SK-N-SH (cell line): ENCODE results near the gene CYP2C18. TPM values are rescaled to one million over a fixed set of nuclear protein-coding genes. Genes with fewer than 3 reads are reported as not detected.

Experiments
- CTCF ChIA-PET: fragments of 300-600, 350-600 bp; formaldehyde crosslinking; extraction: SDS; loops from one replicate; lab custom pipeline; 2021; lab: Yijun Ruan, JAX
- POLR2A ChIA-PET: fragments of 350-600 bp; sonication (Branson Sonifier 250); formaldehyde crosslinking; extraction: SDS; loops from one replicate; lab custom pipeline; 2020; ENCODE audit warnings: antibody characterized with exemption, inconsistent platforms; lab: Yijun Ruan, JAX
- DNase-seq: peaks from one replicate; pipeline ENCODE4 v3.0.0; 2012
- H2AFZ ChIP-seq: fragments of 200-600 bp; sonication (generic); 2 replicates; pipeline ENCODE4 v1.8.1; 2016; ENCODE audit warnings: antibody characterized with exemption, mild to moderate bottlenecking, low read depth
- H3F3A ChIP-seq: fragments of 200-600 bp; sonication (generic); replicated peaks from 2 replicates; pipeline ENCODE3; 2016; ENCODE audit warnings: antibody characterized with exemption, mild to moderate bottlenecking; ENCODE audit not compliant: insufficient read depth
- H3K27ac ChIP-seq, 2 experiments: fragments of 200-500 bp in 1 of 2; fragments of 200-600 bp in 1 of 2; sonication (Bioruptor generic) in 1 of 2; sonication (generic), shearing (Covaris generic) in 1 of 2; 2 replicates each; pipeline versions ENCODE4 v1.5.1 to v1.6.1; 2014 to 2016; ENCODE audit warnings: low read depth in 2 of 2, inconsistent platforms in 1 of 2, low read length in 1 of 2, mild to moderate bottlenecking in 1 of 2, mixed read lengths in 1 of 2
- H3K27me3 ChIP-seq: fragments of 200-600 bp; sonication (generic), shearing (Covaris generic); 2 replicates; pipeline ENCODE4 v1.6.1; 2016; ENCODE audit warnings: mixed run types; ENCODE audit not compliant: insufficient read depth
- H3K36me3 ChIP-seq, 2 experiments: fragments of 200-500 bp in 1 of 2; fragments of 200-600 bp in 1 of 2; sonication (Bioruptor generic) in 1 of 2; sonication (generic) in 1 of 2; replicated peaks in 1 of 2; 2 replicates each; pipeline versions ENCODE3 to v1.5.1; 2014 to 2016; ENCODE audit warnings: low read length in 1 of 2, mild to moderate bottlenecking in 1 of 2; ENCODE audit not compliant: insufficient read depth in 2 of 2, control insufficient read depth in 1 of 2
- H3K4me1 ChIP-seq, 2 experiments: fragments of 200-500 bp in 1 of 2; fragments of 200-600 bp in 1 of 2; sonication (Bioruptor generic) in 1 of 2; sonication (generic), shearing (Covaris generic) in 1 of 2; 2 replicates each; pipeline versions ENCODE4 v1.5.1 to v1.6.1; 2014 to 2016; ENCODE audit warnings: low read depth in 1 of 2, low read length in 1 of 2, mixed run types in 1 of 2; ENCODE audit not compliant: insufficient read depth in 2 of 2, control insufficient read depth in 1 of 2
- H3K4me2 ChIP-seq: fragments of 200-600 bp; sonication (generic), shearing (Covaris generic); 2 replicates; pipeline ENCODE4 v1.6.1; 2017; ENCODE audit warnings: mixed run types
- H3K4me3 ChIP-seq, 2 experiments: fragments of 200-500 bp in 1 of 2; fragments of 200-600 bp in 1 of 2; sonication (Bioruptor generic) in 1 of 2; sonication (generic), shearing (Covaris generic) in 1 of 2; 2 replicates each; pipeline versions ENCODE4 v1.5.1 to v1.8.1; 2014 to 2016; ENCODE audit warnings: low read depth in 2 of 2, inconsistent platforms in 1 of 2, low read length in 1 of 2, mild to moderate bottlenecking in 1 of 2, mixed read lengths in 1 of 2, moderate library complexity in 1 of 2
- H3K79me2 ChIP-seq: fragments of 200-600 bp; sonication (generic); 2 replicates; pipeline ENCODE4 v1.8.1; 2017; ENCODE audit warnings: mild to moderate bottlenecking; ENCODE audit not compliant: insufficient read depth
- H3K9ac ChIP-seq: fragments of 200-600 bp; sonication (generic); 2 replicates; pipeline ENCODE4 v1.6.1; 2017; ENCODE audit warnings: mixed run types
- H3K9me2 ChIP-seq: fragments of 200-600 bp; sonication (generic); 2 replicates; pipeline ENCODE4 v1.6.1; 2017; ENCODE audit warnings: mixed run types
- H3K9me3 ChIP-seq: fragments of 200-600 bp; sonication (generic); 2 replicates; pipeline ENCODE4 v1.6.1; 2017; ENCODE audit warnings: mixed run types, mild to moderate bottlenecking, moderate library complexity
- H4K20me1 ChIP-seq: fragments of 200-600 bp; sonication (generic); 2 replicates; pipeline ENCODE4 v1.6.1; 2017; ENCODE audit warnings: mild to moderate bottlenecking, mixed run types; ENCODE audit not compliant: insufficient read depth
- EP300 ChIP-seq, 2 experiments: IDR thresholded peaks; 2 replicates each; pipeline versions ENCODE4 v1.4.0 to v1.6.1; 2012; ENCODE audit warnings: borderline replicate concordance in 1 of 2, low read depth in 1 of 2, low read length in 1 of 2
- FOSL2 ChIP-seq: IDR thresholded peaks from 2 replicates; pipeline ENCODE4 v1.4.0; 2012; ENCODE audit warnings: low read depth, mild to moderate bottlenecking, moderate library complexity, borderline replicate concordance
- FOXM1 ChIP-seq: IDR thresholded peaks from 2 replicates; pipeline ENCODE4 v1.4.0; 2012; ENCODE audit warnings: low read depth, mild to moderate bottlenecking
- GATA2 ChIP-seq: sonication (generic); formaldehyde crosslinking; IDR thresholded peaks from 2 replicates; pipeline ENCODE4 v1.5.0; 2020; ENCODE audit warnings: mild to moderate bottlenecking, missing genetic modification reagents
- RXRA ChIP-seq: IDR thresholded peaks from 2 replicates; pipeline ENCODE4 v1.4.0; 2012; ENCODE audit warnings: low read depth, mild to moderate bottlenecking, borderline replicate concordance
- SIN3A ChIP-seq: IDR thresholded peaks from 2 replicates; pipeline ENCODE4 v1.6.1; 2012; ENCODE audit warnings: low read depth, mild to moderate bottlenecking, low read length, moderate library complexity, borderline replicate concordance
- SMC3 ChIP-seq: IDR thresholded peaks from 2 replicates; pipeline ENCODE4 v1.6.1; 2012; ENCODE audit warnings: low read depth, low read length, improper control_type of control experiment
- TAF1 ChIP-seq: IDR thresholded peaks from 2 replicates; pipeline ENCODE4 v1.6.1; 2012; ENCODE audit warnings: low read depth, mild to moderate bottlenecking, low read length, moderate library complexity, borderline replicate concordance
- WGBS: methylation state at CpG from one replicate; pipeline ENCODE4 v1.1.6; 2017; ENCODE audit warnings: low lambda C conversion rate; 5-methylcytosine and 5-hydroxymethylcytosine counted together
- polyA plus RNA-seq, 3 experiments: library from polyadenylated mRNA; depleted of rRNA; stranded (reverse); fragments of >200 nt; gene quantifications; 2 replicates each; pipeline ENCODE4 v1.2.3, GENCODE V29; 2012
- TF ChIP-seq, protein P1 (sequence below): IDR thresholded peaks from 2 replicates; pipeline ENCODE4 v1.4.0; 2012; ENCODE audit warnings: low read depth, borderline replicate concordance
- TF ChIP-seq, protein P2 (sequence below): fragments of 200-600 bp; sonication (generic); IDR thresholded peaks from 2 replicates; pipeline ENCODE4 v1.6.1; 2017; ENCODE audit warnings: antibody characterized with exemption, mild to moderate bottlenecking, moderate library complexity
- TF ChIP-seq, protein P3 (sequence below): IDR thresholded peaks from 2 replicates; pipeline ENCODE4 v1.6.1; 2012; ENCODE audit warnings: mild to moderate bottlenecking, low read depth, low read length, moderate library complexity

Gene CYP2C18
- polyA plus RNA-seq, 1 of the 3 experiments (the other 2 are of a cell fraction), result not detected

DNA sequence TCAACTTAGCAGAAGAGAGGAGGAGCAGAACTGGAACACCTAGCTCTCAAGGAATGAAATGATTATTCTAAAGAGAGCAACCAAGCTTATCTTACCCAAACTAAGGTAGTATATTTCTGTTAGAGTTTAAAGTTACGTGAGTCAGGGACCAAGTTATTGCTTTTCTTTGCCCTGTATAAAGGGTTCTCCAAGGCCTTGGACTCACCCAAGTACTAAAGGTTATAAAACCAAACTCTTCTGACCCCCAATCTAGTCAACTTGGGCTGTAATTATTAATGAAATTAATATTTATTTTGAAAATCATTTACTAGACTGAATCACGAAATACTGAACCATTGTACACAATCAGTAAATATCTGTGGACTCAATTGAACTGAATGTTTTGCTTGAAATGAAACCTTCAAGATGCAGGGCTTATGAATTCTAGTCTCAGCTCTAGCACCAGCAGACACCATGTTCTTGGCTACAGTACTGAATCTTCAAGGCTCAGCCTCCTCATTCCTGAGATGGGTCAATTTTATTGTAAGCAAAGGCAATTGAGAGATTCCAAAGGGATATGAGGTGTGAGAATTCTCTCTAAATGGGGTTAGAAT lies 77.2 kb downstream of the CYP2C18 start:
- no peak for DNase-seq
- H2AFZ ChIP-seq, result no peak overlapping the region
- TF ChIP-seq TAF1, result no peak
- no peak for TF ChIP-seq RXRA
- TF ChIP-seq, protein P1, sequence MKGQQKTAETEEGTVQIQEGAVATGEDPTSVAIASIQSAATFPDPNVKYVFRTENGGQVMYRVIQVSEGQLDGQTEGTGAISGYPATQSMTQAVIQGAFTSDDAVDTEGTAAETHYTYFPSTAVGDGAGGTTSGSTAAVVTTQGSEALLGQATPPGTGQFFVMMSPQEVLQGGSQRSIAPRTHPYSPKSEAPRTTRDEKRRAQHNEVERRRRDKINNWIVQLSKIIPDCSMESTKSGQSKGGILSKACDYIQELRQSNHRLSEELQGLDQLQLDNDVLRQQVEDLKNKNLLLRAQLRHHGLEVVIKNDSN, result no peak
- TF ChIP-seq FOSL2, result no peak
- TF ChIP-seq, protein P2, sequence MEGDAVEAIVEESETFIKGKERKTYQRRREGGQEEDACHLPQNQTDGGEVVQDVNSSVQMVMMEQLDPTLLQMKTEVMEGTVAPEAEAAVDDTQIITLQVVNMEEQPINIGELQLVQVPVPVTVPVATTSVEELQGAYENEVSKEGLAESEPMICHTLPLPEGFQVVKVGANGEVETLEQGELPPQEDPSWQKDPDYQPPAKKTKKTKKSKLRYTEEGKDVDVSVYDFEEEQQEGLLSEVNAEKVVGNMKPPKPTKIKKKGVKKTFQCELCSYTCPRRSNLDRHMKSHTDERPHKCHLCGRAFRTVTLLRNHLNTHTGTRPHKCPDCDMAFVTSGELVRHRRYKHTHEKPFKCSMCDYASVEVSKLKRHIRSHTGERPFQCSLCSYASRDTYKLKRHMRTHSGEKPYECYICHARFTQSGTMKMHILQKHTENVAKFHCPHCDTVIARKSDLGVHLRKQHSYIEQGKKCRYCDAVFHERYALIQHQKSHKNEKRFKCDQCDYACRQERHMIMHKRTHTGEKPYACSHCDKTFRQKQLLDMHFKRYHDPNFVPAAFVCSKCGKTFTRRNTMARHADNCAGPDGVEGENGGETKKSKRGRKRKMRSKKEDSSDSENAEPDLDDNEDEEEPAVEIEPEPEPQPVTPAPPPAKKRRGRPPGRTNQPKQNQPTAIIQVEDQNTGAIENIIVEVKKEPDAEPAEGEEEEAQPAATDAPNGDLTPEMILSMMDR, result no peak
- no peak for TF ChIP-seq SMC3
- TF ChIP-seq, protein P3, sequence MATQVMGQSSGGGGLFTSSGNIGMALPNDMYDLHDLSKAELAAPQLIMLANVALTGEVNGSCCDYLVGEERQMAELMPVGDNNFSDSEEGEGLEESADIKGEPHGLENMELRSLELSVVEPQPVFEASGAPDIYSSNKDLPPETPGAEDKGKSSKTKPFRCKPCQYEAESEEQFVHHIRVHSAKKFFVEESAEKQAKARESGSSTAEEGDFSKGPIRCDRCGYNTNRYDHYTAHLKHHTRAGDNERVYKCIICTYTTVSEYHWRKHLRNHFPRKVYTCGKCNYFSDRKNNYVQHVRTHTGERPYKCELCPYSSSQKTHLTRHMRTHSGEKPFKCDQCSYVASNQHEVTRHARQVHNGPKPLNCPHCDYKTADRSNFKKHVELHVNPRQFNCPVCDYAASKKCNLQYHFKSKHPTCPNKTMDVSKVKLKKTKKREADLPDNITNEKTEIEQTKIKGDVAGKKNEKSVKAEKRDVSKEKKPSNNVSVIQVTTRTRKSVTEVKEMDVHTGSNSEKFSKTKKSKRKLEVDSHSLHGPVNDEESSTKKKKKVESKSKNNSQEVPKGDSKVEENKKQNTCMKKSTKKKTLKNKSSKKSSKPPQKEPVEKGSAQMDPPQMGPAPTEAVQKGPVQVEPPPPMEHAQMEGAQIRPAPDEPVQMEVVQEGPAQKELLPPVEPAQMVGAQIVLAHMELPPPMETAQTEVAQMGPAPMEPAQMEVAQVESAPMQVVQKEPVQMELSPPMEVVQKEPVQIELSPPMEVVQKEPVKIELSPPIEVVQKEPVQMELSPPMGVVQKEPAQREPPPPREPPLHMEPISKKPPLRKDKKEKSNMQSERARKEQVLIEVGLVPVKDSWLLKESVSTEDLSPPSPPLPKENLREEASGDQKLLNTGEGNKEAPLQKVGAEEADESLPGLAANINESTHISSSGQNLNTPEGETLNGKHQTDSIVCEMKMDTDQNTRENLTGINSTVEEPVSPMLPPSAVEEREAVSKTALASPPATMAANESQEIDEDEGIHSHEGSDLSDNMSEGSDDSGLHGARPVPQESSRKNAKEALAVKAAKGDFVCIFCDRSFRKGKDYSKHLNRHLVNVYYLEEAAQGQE, result no peak
- no peak for TF ChIP-seq EP300 (IDR thresholded peaks at IDR 0.05; ENCODE audit: borderline replicate concordance in 1 of 2, low read depth in 1 of 2, low read length in 1 of 2)
- no peak for TF ChIP-seq FOXM1
- TF ChIP-seq SIN3A, result no peak
- no peak for TF ChIP-seq GATA2
- H3K9ac ChIP-seq, result no peak overlapping the region
- no peaks in the 10 kb centered on the region for H3F3A ChIP-seq
- H3K27ac ChIP-seq, result no peak overlapping the region
- no peaks in the 10 kb centered on the region for H3K9me2 ChIP-seq
- no peak overlapping the region for H3K4me2 ChIP-seq
- no peaks in the 10 kb centered on the region for H3K36me3 ChIP-seq
- no peaks in the 10 kb centered on the region for H3K4me1 ChIP-seq
- POLR2A ChIA-PET, result no interaction called here
- no peaks in the 10 kb centered on the region for H3K9me3 ChIP-seq
- no peaks in the 10 kb centered on the region for H3K79me2 ChIP-seq
- CTCF ChIA-PET, result no interaction called here
- 9% methylated on average over 2 of the region's 2 CpGs for WGBS
- no peak overlapping the region for H3K4me3 ChIP-seq
- H3K27me3 ChIP-seq, result no peaks in the 10 kb centered on the region
- H4K20me1 ChIP-seq, result no peaks in the 10 kb centered on the region
